Measurements from ENCODE around the gene RABL6.
"Not testable (repeated sequence)": the region's sequence is repeated elsewhere in the genome, so short reads cannot be mapped to it uniquely, and the experiment has no call there.

Gene RABL6

DNA sequence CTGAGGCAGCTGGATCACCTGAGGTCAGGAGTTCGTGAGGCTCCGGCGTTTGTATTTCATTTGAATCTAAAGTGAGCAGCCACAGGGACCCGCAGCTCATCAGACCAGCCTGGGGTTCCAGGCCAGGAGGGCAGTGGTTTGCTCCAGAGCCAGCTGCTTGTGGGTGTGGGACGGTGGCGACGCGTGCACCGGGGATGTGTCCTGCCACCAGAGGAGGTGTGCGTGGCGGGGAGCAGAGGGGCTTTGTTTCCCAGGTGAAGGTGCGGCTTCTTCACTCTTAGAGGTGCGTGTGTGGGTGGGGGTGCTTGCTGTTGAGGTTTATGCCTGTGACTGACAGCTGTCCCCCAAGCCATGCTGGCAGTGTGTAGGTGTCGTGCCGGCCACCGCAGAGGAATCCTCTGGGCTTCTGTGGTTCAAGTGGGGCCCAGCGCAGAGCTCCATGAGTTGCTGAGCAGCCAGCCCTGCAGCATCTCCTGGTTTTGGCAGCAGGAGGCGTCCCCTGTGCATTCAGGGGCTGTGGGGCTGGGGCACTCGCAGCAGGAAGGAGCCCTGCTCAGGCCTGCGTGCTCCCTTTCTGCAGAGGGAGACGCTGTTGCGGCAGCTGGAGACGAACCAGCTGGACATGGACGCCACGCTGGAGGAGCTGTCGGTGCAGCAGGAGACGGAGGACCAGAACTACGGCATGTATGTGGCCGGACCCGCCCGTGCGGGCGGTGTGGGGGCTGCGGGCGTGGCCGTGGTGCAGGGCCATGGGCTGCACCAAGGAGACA lies 27.6 kb downstream of the RABL6 start:
- Histone ChIP-seq H3K27me3 (ENCODE audit: low read depth) (no peaks in the 10 kb centered on the region), H3K4me1 (no peaks in the 10 kb centered on the region), H3K9me3 (no peaks in the 10 kb centered on the region), H3K4me3 (no peak overlapping the region), H3K36me3 (replicated peaks) (peaks cover 50% of the 10 kb centered on the region)
- DNase-seq (ENCODE audit: low spot score in 2 of 2) = no peak
- in situ Hi-C loops (cut with MboI; ENCODE audit: low sequenced_read_pairs) = no loop called here

DNA sequence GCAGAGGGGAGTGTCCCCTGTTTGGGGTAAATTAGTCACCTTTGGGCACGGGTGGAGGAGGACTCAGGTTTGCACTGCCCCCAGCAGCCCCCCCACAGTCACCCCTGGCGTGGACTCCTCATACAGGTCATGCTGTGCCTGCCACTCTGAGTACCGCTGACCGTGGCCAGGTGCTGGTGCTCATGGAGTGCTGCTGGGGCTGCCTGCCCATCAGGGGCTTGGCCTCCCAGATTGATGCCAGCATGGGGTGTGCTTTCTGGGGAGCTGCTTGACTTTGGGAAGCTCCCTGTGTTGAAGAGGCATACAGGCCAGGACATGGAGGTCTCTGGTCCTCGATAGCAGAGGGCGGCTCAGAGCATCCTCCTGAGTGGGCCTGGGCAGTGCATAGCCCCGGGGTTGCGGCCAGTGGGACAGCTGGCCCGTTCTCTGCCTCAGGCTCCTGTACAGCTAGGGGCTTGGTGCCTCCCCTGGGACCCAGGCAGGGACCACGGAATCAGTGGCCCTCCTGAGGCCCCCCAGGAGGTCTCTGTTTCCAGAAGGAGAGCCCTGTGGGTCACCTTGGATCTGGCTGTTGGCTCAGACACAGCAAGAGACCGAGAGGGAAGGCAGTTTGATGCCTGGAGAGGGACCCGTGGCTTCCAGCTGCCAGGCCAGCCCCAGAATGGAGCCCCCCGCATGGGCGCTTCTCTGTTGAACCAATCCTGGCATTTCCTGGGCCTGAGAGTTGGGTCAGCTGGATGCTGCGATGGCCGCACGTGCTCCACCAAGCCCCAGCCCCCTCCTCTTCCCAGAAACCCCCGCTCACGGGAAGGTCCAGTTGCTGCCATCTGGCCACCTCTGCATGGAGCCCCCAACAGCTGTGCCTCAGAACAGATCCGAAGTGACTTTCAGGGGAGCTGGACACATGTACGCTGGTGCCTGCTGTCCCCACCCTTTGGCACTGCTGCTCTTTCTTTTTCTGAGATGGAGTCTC lies 28.5 kb downstream of the RABL6 start:
- H3K36me3 ChIP-seq (replicated peaks) = peaks cover 42% of the 10 kb centered on the region
- no peak overlapping the region for H3K4me3 ChIP-seq
- peak in 1 of 2 experiments; percentile 14 for DNase-seq (ENCODE audit: low spot score in 2 of 2)
- no peaks in the 10 kb centered on the region for H3K4me1 ChIP-seq
- H3K27me3 ChIP-seq (ENCODE audit: low read depth) = no peaks in the 10 kb centered on the region
- H3K9me3 ChIP-seq = no peaks in the 10 kb centered on the region
- in situ Hi-C loops (cut with MboI; ENCODE audit: low sequenced_read_pairs) = no loop called here

DNA sequence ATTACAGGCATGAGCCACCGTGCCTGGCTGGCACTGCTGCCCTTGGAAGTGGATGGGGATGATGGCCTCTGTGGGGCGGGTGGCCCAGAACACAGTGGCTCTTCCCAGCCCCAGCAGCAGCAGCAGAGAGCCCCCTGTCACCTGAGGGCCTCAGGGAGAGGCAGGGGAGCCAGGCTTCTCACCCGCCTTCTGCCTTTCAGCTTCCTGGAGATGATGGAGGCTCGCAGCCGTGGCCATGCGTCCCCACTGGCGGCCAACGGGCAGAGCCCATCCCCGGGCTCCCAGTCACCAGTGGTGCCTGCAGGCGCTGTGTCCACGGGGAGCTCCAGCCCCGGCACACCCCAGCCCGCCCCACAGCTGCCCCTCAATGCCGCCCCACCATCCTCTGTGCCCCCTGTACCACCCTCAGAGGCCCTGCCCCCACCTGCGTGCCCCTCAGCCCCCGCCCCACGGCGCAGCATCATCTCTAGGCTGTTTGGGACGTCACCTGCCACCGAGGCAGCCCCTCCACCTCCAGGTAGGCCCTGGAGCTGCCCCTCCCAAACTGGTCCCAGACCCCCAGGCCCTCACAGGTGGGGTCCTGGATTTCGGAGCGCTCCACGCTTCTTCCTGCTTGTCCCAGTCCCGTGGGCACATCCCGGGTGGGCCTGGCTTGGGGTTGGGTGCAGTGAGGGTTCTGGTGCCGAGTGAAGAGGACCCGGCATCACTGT lies 29.6 kb downstream of the RABL6 start:
- Histone ChIP-seq H3K36me3 (replicated peaks) (peaks cover 31% of the 10 kb centered on the region), H3K27me3 (ENCODE audit: low read depth) (no peaks in the 10 kb centered on the region), H3K4me1 (peaks cover under 1% of the 10 kb centered on the region; the same call in 1 of the 2 replicates), H3K9me3 (no peaks in the 10 kb centered on the region), H3K4me3 (no peak overlapping the region)
- in situ Hi-C loops (cut with MboI; ENCODE audit: low sequenced_read_pairs) = no loop called here
- DNase-seq (ENCODE audit: low spot score in 2 of 2) = peak in 1 of 2 experiments; percentile 8

GRCh38 chr9:136837856-136838277 lies 30.1 kb downstream of the RABL6 start:
- DNase-seq (ENCODE audit: low spot score in 2 of 2); H3K4me3 ChIP-seq; H3K4me1 ChIP-seq; H3K9me3 ChIP-seq; in situ Hi-C loops (cut with MboI; ENCODE audit: low sequenced_read_pairs); H3K27me3 ChIP-seq (ENCODE audit: low read depth): not testable (repeated sequence)
- H3K36me3 ChIP-seq (replicated peaks) = peaks cover 29% of the 10 kb centered on the region

DNA sequence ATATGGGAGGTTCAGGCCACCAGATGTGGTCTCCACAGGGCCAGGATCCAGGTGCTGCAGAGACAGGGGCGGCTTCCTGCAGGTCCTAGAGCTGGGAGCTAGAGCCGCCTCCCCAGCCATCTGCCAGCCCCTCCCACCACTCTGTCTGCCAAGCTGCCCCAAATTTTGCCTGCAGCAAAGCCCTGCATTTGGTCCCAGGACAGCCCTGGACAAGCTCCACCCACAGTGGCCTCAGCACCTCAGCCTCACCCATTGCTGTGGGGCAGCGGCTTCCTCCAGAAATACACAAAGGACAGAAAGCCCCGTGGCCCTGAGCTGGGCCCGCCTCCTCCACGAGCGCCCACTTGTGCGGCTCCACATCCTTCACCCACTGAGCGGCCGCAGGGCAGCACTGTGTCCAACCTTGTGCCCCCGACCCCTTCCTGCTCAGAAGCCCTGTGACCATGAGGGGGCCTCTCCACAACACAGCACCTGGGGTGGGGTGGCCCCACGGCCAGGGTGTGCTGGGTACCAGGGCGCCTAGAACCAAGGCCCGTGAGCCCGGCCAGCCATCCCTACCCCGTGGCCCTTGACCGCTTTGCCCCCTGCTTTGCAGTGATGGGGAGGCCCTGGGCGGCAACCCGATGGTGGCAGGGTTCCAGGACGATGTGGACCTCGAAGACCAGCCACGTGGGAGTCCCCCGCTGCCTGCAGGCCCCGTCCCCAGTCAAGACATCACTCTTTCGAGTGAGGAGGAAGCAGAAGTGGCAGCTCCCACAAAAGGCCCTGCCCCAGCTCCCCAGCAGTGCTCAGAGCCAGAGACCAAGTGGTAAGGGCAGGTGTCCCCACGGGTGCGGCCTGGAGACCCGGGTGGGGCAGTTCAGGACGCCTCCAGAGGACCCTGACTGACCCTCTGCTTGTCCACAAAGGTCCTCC lies 30.8 kb downstream of the RABL6 start:
- Histone ChIP-seq H3K4me1 (peaks cover 9% of the 10 kb centered on the region), H3K9me3 (no peaks in the 10 kb centered on the region), H3K4me3 (no peak overlapping the region), H3K27me3 (ENCODE audit: low read depth) (no peaks in the 10 kb centered on the region), H3K36me3 (replicated peaks) (peaks cover 29% of the 10 kb centered on the region)
- in situ Hi-C loops (cut with MboI; ENCODE audit: low sequenced_read_pairs) = no loop called here
- peak in 1 of 2 experiments; percentile 23 for DNase-seq (ENCODE audit: low spot score in 2 of 2)

- Histone ChIP-seq H3K36me3 (replicated peaks) (peaks cover 25% of the 10 kb centered on the region), H3K9me3 (no peaks in the 10 kb centered on the region), H3K27me3 (ENCODE audit: low read depth) (no peaks in the 10 kb centered on the region), H3K4me1 (peaks cover 13% of the 10 kb centered on the region), H3K4me3 (no peak overlapping the region)
- DNase-seq (ENCODE audit: low spot score in 2 of 2) = peak in 1 of 2 experiments; percentile 22
- in situ Hi-C loops (cut with MboI; ENCODE audit: low sequenced_read_pairs) = no loop called here
Observed at GRCh38 chr9:136839229-136840139, 31.7 kb downstream of the RABL6 start.

DNA sequence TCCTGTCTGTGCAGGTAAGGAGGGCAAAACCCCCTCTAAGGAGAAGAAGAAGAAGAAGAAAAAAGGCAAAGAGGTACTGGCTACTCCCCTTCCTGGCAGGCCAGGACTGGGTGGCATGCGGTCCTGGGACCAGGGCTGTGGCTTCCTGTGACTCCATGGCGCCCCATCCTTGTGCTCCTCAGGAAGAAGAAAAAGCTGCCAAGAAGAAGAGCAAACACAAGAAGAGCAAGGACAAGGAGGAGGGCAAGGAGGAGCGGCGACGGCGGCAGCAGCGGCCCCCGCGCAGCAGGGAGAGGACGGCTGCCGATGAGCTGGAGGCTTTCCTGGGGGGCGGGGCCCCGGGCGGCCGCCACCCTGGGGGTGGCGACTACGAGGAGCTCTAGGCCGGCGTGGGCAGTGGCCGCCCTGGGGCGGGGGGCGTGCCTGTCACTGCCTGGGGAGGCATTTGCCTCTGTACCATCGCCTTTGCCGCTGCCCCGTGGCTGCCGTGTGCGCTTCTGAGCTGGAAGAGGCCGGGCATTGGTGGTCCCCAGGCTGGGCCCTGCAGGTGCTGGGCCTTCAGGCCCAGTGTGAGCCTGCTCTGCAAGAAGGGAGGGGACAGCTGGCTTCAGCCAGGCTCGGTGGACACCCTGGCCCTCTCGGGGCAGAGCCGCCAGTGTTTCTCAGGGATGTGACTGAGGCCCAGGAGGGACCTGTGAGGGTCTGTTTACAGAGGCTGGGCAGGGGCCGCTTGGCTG lies 32.6 kb downstream of the RABL6 start:
- Histone ChIP-seq H3K9me3 (no peaks in the 10 kb centered on the region), H3K4me3 (no peak overlapping the region), H3K4me1 (peaks cover 13% of the 10 kb centered on the region), H3K27me3 (ENCODE audit: low read depth) (no peaks in the 10 kb centered on the region), H3K36me3 (replicated peaks) (peaks cover 25% of the 10 kb centered on the region)
- peak in 1 of 2 experiments; percentile 45 for DNase-seq (ENCODE audit: low spot score in 2 of 2)
- in situ Hi-C loops (cut with MboI; ENCODE audit: low sequenced_read_pairs) = no loop called here

- Histone ChIP-seq H3K4me1 (peaks cover 13% of the 10 kb centered on the region), H3K27me3 (ENCODE audit: low read depth) (no peaks in the 10 kb centered on the region), H3K4me3 (no peak overlapping the region), H3K36me3 (replicated peaks) (peaks cover 21% of the 10 kb centered on the region), H3K9me3 (no peaks in the 10 kb centered on the region)
- peak in 1 of 2 experiments; percentile 54 for DNase-seq (ENCODE audit: low spot score in 2 of 2)
- in situ Hi-C loops (cut with MboI; ENCODE audit: low sequenced_read_pairs) = no loop called here
Observed at GRCh38 chr9:136840877-136841645, 33.3 kb downstream of the RABL6 start.

DNA sequence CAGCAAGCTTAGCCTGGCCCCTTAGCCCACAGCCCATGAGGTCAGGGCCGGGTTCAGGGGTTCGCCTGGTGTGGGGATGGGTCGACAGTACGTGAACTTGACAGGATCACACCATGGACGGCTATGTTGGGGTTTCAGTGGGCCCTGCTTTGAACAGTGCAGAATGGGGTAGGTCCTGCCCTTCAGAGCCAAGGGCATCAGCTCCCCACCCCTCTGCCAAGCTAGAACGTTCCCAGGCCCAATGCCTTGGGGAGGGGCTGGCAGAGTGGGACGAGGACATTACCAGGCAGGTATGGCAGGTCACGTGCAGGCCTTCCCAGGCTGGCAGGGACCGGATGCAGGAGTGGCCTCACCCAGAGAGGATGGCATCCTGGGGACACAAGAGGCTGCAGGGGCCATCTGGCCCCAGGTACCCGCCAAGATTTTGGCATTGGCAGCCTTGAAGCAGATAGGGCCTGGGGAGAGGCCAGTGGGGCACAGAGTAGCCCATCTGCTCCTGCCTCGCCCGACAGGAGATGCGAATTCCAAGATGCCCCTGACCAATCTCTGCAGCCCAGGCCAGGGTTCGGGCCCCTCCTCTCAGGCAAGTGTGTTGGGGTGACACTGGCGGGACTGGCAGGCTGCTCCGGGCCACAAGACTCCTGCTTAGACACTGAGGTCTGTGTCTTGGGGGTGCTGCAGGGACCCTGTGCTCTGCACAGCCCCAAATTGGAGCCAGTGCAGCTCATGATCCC lies 34.1 kb downstream of the RABL6 start:
- DNase-seq (ENCODE audit: low spot score in 2 of 2); in situ Hi-C loops (cut with MboI; ENCODE audit: low sequenced_read_pairs); H3K27me3 ChIP-seq (ENCODE audit: low read depth); H3K4me3 ChIP-seq; H3K9me3 ChIP-seq: not testable (repeated sequence)
- peaks cover 14% of the 10 kb centered on the region for H3K36me3 ChIP-seq (replicated peaks)
- peaks cover 13% of the 10 kb centered on the region for H3K4me1 ChIP-seq

DNA sequence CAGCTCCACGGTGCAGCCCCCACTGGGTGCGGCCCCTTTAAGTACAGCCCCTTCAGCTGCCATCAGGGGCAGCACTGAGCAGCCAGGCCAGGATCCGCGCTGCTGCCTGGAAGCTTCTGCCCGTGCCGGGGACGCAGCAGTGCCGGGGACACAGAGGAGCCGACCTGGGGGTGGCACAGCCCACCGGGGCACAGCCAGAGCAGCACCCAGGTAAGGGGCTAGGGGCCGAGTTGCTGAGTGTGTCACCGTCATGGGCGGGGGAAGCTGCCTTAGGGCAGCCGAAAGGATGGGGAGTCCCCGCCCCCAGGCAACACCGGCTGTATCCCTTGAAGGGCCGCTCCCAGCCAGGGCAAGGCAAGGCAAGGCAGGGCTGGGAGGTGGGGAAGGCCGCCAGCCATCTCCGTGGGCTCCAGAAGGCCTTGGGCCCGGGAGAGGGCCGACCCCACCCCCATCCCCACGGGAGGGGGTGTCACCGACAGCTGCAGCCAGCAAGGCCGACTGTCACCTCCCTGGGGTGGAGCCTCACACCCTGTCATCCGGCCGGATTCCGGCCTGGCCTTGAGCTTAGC lies 34.7 kb downstream of the RABL6 start, which contains the start of gene AJM1:
AJM1 (plus strand) TSS at position 99 of the 569 bp plus-strand sequence. CDS start 1,937 bp downstream, outside the sequence.
- Histone ChIP-seq H3K4me1 (peaks cover 13% of the 10 kb centered on the region), H3K4me3 (peak within 1 kb of the TSS; percentile 25), H3K36me3 (replicated peaks) (peaks cover 12% of the 10 kb centered on the region)
- peak; percentile 60 to 87 for DNase-seq (ENCODE audit: low spot score in 2 of 2)
- H3K27me3 ChIP-seq (ENCODE audit: low read depth); in situ Hi-C loops (cut with MboI; ENCODE audit: low sequenced_read_pairs); H3K9me3 ChIP-seq: not testable (repeated sequence)
